Naive thymus-derived CD8-positive, alpha-beta T cell (primary cell): Measurements from ENCODE around the gene CD33. TPM values are rescaled to one million over a fixed set of nuclear protein-coding genes. Genes with fewer than 3 reads are reported as not detected.
"Not testable (repeated sequence)": the region's sequence is repeated elsewhere in the genome, so short reads cannot be mapped to it uniquely, and the experiment has no call there.

Experiments
- ATAC-seq, 2 donors: fragments of 150-1000 bp; cut with Tn5 transposase in 1 of 2; sonication (Bioruptor Pico), chemical (Tn5 transposase) in 1 of 2; 1 replicate in 1 of 2; 2 replicates in 1 of 2; pipeline ENCODE4 v1.10.0; 2021; ENCODE audit warnings: mild to moderate bottlenecking in 2 of 2, moderate library complexity in 2 of 2
- POLR2A ChIA-PET: fragments of 350-600 bp; sonication (Branson Sonifier 250); formaldehyde crosslinking; loops from one replicate; lab custom pipeline; 2021; ENCODE audit warnings: antibody characterized with exemption; lab: Charles Lee
- DNase-seq, 10 donors: peaks; one replicate each; pipeline versions ENCODE4 v3.0.0 to v3.0.0-alpha.2; 2020 to 2022
- H3K27ac Mint-ChIP-seq, 10 donors: one replicate each; pipeline ENCODE4 v1.8.0; 2020 to 2022; ENCODE audit warnings: mild to moderate bottlenecking in 10 of 10, mixed read lengths in 10 of 10, moderate library complexity in 4 of 10, inconsistent platforms in 1 of 10
- H3K27me3 Mint-ChIP-seq, 5 donors: one replicate each; pipeline ENCODE4 v1.8.0; 2021 to 2022; ENCODE audit warnings: mixed read lengths in 5 of 5
- H3K36me3 Mint-ChIP-seq, 3 donors: one replicate each; pipeline ENCODE4 v1.8.0; 2020 to 2022; ENCODE audit warnings: mixed read lengths in 3 of 3, mild to moderate bottlenecking in 2 of 3, inconsistent platforms in 1 of 3
- H3K4me1 Mint-ChIP-seq, 4 donors: one replicate each; pipeline ENCODE4 v1.8.0; 2021 to 2022; ENCODE audit warnings: mixed read lengths in 4 of 4
- H3K4me3 Mint-ChIP-seq, 10 donors: one replicate each; pipeline ENCODE4 v1.8.0; 2020 to 2022; ENCODE audit warnings: mild to moderate bottlenecking in 10 of 10, mixed read lengths in 10 of 10, moderate library complexity in 6 of 10, inconsistent platforms in 1 of 10
- H3K9me3 Mint-ChIP-seq, 9 donors: one replicate each; pipeline ENCODE4 v1.8.0; 2020 to 2022; ENCODE audit warnings: mixed read lengths in 9 of 9, mild to moderate bottlenecking in 3 of 9, inconsistent platforms in 1 of 9, moderate library complexity in 1 of 9
- polyA plus RNA-seq, 3 donors: library from polyadenylated mRNA; unstranded; fragments of 300-500 nt; fragmentation: Illumina TruSeq; gene quantifications; one replicate each; pipeline ENCODE4 v1.2.3, GENCODE V29; 2021
- total RNA-seq, 8 experiments: library from RNA in 2 of 8; stranded (reverse) in 2 of 8; gene quantifications; one replicate each; pipeline ENCODE4 v1.2.3 and lab custom pipeline; 2021 to 2026

The CD33 gene
- total and polyA plus RNA-seq, 5 experiments from 2014 or later, result 0.16 to 0.73 TPM; not detected in 3

GRCh38 chr19:51194527-51195315 is 30.2 kb upstream of the CD33 start:
- no peaks in the 10 kb centered on the region for H3K36me3 Mint-ChIP-seq
- no peak overlapping the region for H3K4me3 Mint-ChIP-seq
- POLR2A ChIA-PET, result no interaction called here
- H3K27ac Mint-ChIP-seq, result no peak overlapping the region
- peaks cover 0 to 12% (median 4%) of the 10 kb centered on the region in 5 donors for H3K27me3 Mint-ChIP-seq
- H3K9me3 Mint-ChIP-seq, result no peaks in the 10 kb centered on the region
- no peaks in the 10 kb centered on the region for H3K4me1 Mint-ChIP-seq
- ATAC-seq (peak; percentile 98 to 100), DNase-seq (no peak)

- H3K4me1 Mint-ChIP-seq, result no peaks in the 10 kb centered on the region
- H3K36me3 Mint-ChIP-seq, result no peaks in the 10 kb centered on the region
- POLR2A ChIA-PET, result no interaction called here
- no peak overlapping the region for H3K4me3 Mint-ChIP-seq
- ATAC-seq (no peak), DNase-seq (no peak)
- H3K27me3 Mint-ChIP-seq, result peaks cover 3 to 16% (median 10%) of the 10 kb centered on the region in 5 donors
- H3K27ac Mint-ChIP-seq, result no peak overlapping the region
- H3K9me3 Mint-ChIP-seq, result no peaks in the 10 kb centered on the region
Observed at GRCh38 chr19:51195316-51195586, 29.6 kb upstream of the CD33 start.

- H3K27me3 Mint-ChIP-seq, result peaks cover 5 to 20% (median 13%) of the 10 kb centered on the region in 5 donors
- no peak overlapping the region for H3K27ac Mint-ChIP-seq
- H3K36me3 Mint-ChIP-seq, result no peaks in the 10 kb centered on the region
- peaks cover 0 to 2% (median 0%) of the 10 kb centered on the region in 4 donors for H3K4me1 Mint-ChIP-seq
- H3K9me3 Mint-ChIP-seq, result peaks cover 0 to 1% (median 0%) of the 10 kb centered on the region in 9 donors
- ATAC-seq, result no peak
- no peak for DNase-seq
- H3K4me3 Mint-ChIP-seq, result no peak overlapping the region
- POLR2A ChIA-PET, result no interaction called here
Observed at GRCh38 chr19:51195616-51196015, 29.3 kb upstream of the CD33 start.

GRCh38 chr19:51196181-51196580 is 28.7 kb upstream of the CD33 start:
- POLR2A ChIA-PET, result no interaction called here
- Mint-ChIP-seq H3K4me3 (no peak overlapping the region), H3K27me3 (peaks cover 6 to 26% (median 19%) of the 10 kb centered on the region in 5 donors), H3K9me3 (peaks cover 0 to 2% (median 0%) of the 10 kb centered on the region in 9 donors), H3K36me3 (no peaks in the 10 kb centered on the region), H3K27ac (no peak overlapping the region), H3K4me1 (peaks cover 0 to 3% (median 0%) of the 10 kb centered on the region in 4 donors)
- no peak for ATAC-seq
- no peak for DNase-seq

- Mint-ChIP-seq H3K4me3 (no peak overlapping the region), H3K4me1 (peaks cover 0 to 3% (median 0%) of the 10 kb centered on the region in 4 donors), H3K27me3 (peaks cover 6 to 34% (median 25%) of the 10 kb centered on the region in 5 donors), H3K9me3 (peaks cover 0 to 2% (median 0%) of the 10 kb centered on the region in 9 donors), H3K36me3 (no peaks in the 10 kb centered on the region), H3K27ac (peak overlapping the region in 1 of 10 donors; percentile 18)
- POLR2A ChIA-PET, result no interaction called here
- ATAC-seq, result no peak
- no peak for DNase-seq
Observed at GRCh38 chr19:51198641-51199040, 26.2 kb upstream of the CD33 start.

GRCh38 chr19:51200071-51200666 is 24.7 kb upstream of the CD33 start:
- Mint-ChIP-seq H3K9me3 (peaks cover 0 to 2% (median 0%) of the 10 kb centered on the region in 9 donors), H3K4me3 (no peak overlapping the region), H3K4me1 (peaks cover 0 to 3% (median 0%) of the 10 kb centered on the region in 4 donors), H3K36me3 (no peaks in the 10 kb centered on the region), H3K27ac (no peak overlapping the region), H3K27me3 (peaks cover 6 to 34% (median 25%) of the 10 kb centered on the region in 5 donors)
- DNase-seq (no peak), ATAC-seq (no peak)
- POLR2A ChIA-PET, result interaction anchor here (0.6 kb wide), 1 partner anchor 11 kb away, joined by 3 read pairs; no protein-coding TSS in a partner anchor

- H3K9me3 Mint-ChIP-seq, result peaks cover 0 to 2% (median 0%) of the 10 kb centered on the region in 9 donors
- peaks cover 0 to 3% (median 0%) of the 10 kb centered on the region in 4 donors for H3K4me1 Mint-ChIP-seq
- POLR2A ChIA-PET, result no interaction called here
- H3K4me3 Mint-ChIP-seq, result no peak overlapping the region
- DNase-seq (no peak), ATAC-seq (no peak)
- H3K27me3 Mint-ChIP-seq, result peaks cover 6 to 34% (median 27%) of the 10 kb centered on the region in 5 donors
- no peaks in the 10 kb centered on the region for H3K36me3 Mint-ChIP-seq
- H3K27ac Mint-ChIP-seq, result no peak overlapping the region
Observed at GRCh38 chr19:51201712-51202111, 23.2 kb upstream of the CD33 start.

GRCh38 chr19:51203916-51204315 is 21.0 kb upstream of the CD33 start:
- Mint-ChIP-seq H3K27ac (no peak overlapping the region), H3K4me3 (no peak overlapping the region), H3K27me3 (peaks cover 15 to 41% (median 36%) of the 10 kb centered on the region in 5 donors), H3K4me1 (peaks cover 0 to 5% (median 0%) of the 10 kb centered on the region in 4 donors), H3K9me3 (peaks cover 0 to 2% (median 0%) of the 10 kb centered on the region in 9 donors), H3K36me3 (no peaks in the 10 kb centered on the region)
- POLR2A ChIA-PET, result no interaction called here
- ATAC-seq, result no peak
- DNase-seq, result no peak

GRCh38 chr19:51204321-51204720 is 20.6 kb upstream of the CD33 start:
- Mint-ChIP-seq H3K36me3 (no peaks in the 10 kb centered on the region), H3K4me1 (peaks cover 0 to 5% (median 0%) of the 10 kb centered on the region in 4 donors), H3K4me3 (no peak overlapping the region), H3K27ac (no peak overlapping the region), H3K27me3 (peaks cover 16 to 42% (median 36%) of the 10 kb centered on the region in 5 donors), H3K9me3 (peaks cover 0 to 2% (median 0%) of the 10 kb centered on the region in 9 donors)
- no peak for DNase-seq
- ATAC-seq, result no peak
- POLR2A ChIA-PET, result no interaction called here

- no peak overlapping the region for H3K4me3 Mint-ChIP-seq
Observed at GRCh38 chr19:51207747-51208146, 17.1 kb upstream of the CD33 start.

GRCh38 chr19:51210191-51210784 is 14.6 kb upstream of the CD33 start:
- DNase-seq, result no peak
- Mint-ChIP-seq H3K9me3 (peaks cover 0 to 1% (median 0%) of the 10 kb centered on the region in 9 donors), H3K27me3 (peaks cover 9 to 24% (median 14%) of the 10 kb centered on the region in 5 donors), H3K36me3 (no peaks in the 10 kb centered on the region), H3K27ac (no peak overlapping the region), H3K4me1 (peaks cover 0 to 2% (median 0%) of the 10 kb centered on the region in 4 donors), H3K4me3 (no peak overlapping the region)
- POLR2A ChIA-PET, result no interaction called here
- ATAC-seq, result no peak

More at GRCh38 chr19:51207747-51208146, 17.1 kb upstream of the CD33 start:
- Mint-ChIP-seq H3K27me3 (peaks cover 9 to 22% (median 14%) of the 10 kb centered on the region in 5 donors), H3K36me3 (no peaks in the 10 kb centered on the region), H3K27ac (no peak overlapping the region), H3K9me3 (no peaks in the 10 kb centered on the region), H3K4me1 (peaks cover 0 to 2% (median 0%) of the 10 kb centered on the region in 4 donors)
- POLR2A ChIA-PET, result no interaction called here
- ATAC-seq (no peak), DNase-seq (no peak)

GRCh38 chr19:51210874-51211361 is 14.0 kb upstream of the CD33 start:
- not testable (repeated sequence) for ATAC-seq, DNase-seq

More at GRCh38 chr19:51210874-51211361, 14.0 kb upstream of the CD33 start:
- H3K9me3 Mint-ChIP-seq, H3K27ac Mint-ChIP-seq, H3K4me1 Mint-ChIP-seq, H3K36me3 Mint-ChIP-seq, POLR2A ChIA-PET: not testable (repeated sequence)
- Mint-ChIP-seq H3K27me3 (peaks cover 9 to 30% (median 17%) of the 10 kb centered on the region in 5 donors), H3K4me3 (peak overlapping the region in 1 of 10 donors; percentile 57)
